Mucosa of rectum (tissue), 2 donors: Measurements from ENCODE around the gene TLR9.

ENCODE experiments used
- H3K27ac ChIP-seq, 2 donors: one replicate each; pipeline ENCODE4 v1.7.0; 2013; ENCODE audit warnings: inconsistent platforms in 2 of 2, low read depth in 2 of 2, low read length in 2 of 2
- H3K27me3 ChIP-seq, 2 donors: one replicate each; pipeline ENCODE4 v1.7.0; 2013; ENCODE audit warnings: low read length in 2 of 2; ENCODE audit not compliant: control insufficient read depth in 2 of 2, insufficient read depth in 2 of 2
- H3K36me3 ChIP-seq, 2 donors: one replicate each; pipeline ENCODE4 v1.7.0; 2013; ENCODE audit warnings: low read length in 2 of 2; ENCODE audit not compliant: control insufficient read depth in 2 of 2, insufficient read depth in 2 of 2
- H3K4me1 ChIP-seq, 2 donors: one replicate each; pipeline ENCODE4 v1.7.0; 2013; ENCODE audit warnings: low read length in 2 of 2, mild to moderate bottlenecking in 1 of 2; ENCODE audit not compliant: control insufficient read depth in 2 of 2, insufficient read depth in 2 of 2
- H3K4me3 ChIP-seq, 2 donors: one replicate each; pipeline ENCODE4 v1.7.0; 2013; ENCODE audit warnings: low read length in 2 of 2
- H3K9ac ChIP-seq, 2 donors: one replicate each; pipeline ENCODE4 v1.7.0; 2013; ENCODE audit warnings: low read length in 2 of 2, low read depth in 1 of 2, mild to moderate bottlenecking in 1 of 2
- H3K9me3 ChIP-seq, 2 donors: one replicate each; pipeline ENCODE4 v1.7.0; 2013; ENCODE audit warnings: low read length in 2 of 2; ENCODE audit not compliant: control insufficient read depth in 2 of 2
- donor health status: healthy.
- donor health status: Normal muscosa, but diverticular disease.

TLR9 gene

DNA sequence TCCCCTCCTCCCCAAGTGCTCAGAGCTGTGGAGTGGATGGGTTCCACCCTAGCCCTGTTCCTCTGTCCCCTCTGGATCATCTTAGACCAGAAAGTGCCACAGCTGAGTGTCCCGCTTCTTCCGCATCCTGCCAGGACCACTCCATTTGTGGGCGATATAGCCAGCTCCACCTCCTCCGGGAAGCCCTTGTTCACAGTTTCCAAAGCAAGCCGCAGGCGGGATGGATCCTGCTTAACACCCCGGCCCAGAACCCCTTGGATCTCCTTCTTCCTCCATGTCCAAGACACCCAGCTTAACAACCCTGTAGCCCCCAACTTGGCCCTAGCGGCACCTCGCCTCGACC, 28.0 kb downstream of the TLR9 start:
- Histone ChIP-seq H3K27me3 (no peaks in the 10 kb centered on the region), H3K4me1 (peaks cover 32 to 45% of the 10 kb centered on the region in 2 donors), H3K4me3 (peak overlapping the region; percentile 79 to 85), H3K9ac (peak overlapping the region; percentile 87 to 94), H3K36me3 (peaks cover 8 to 11% of the 10 kb centered on the region in 2 donors), H3K9me3 (no peaks in the 10 kb centered on the region), H3K27ac (peak overlapping the region; percentile 83 to 93)

DNA sequence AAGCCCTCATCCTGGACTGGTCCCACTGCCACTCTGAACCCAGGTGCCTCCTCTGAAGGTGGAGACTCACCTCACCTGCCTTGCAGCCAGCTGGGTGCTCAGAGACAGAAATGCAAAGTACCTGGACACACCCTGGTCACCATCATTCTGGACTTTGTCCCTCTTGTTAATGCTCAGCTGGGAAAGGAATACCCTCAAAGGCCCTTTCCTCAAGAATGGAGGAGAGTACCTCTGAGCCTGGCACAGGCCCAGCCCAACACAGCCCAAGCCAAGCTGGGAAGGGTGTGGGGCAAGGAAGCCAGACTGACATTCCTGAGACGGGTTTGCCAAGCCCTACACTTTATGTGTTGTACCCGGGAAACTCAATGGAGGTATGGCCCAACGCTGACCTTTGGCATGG, 28.5 kb downstream of the TLR9 start:
- peak overlapping the region; percentile 79 to 85 for H3K4me3 ChIP-seq

DNA sequence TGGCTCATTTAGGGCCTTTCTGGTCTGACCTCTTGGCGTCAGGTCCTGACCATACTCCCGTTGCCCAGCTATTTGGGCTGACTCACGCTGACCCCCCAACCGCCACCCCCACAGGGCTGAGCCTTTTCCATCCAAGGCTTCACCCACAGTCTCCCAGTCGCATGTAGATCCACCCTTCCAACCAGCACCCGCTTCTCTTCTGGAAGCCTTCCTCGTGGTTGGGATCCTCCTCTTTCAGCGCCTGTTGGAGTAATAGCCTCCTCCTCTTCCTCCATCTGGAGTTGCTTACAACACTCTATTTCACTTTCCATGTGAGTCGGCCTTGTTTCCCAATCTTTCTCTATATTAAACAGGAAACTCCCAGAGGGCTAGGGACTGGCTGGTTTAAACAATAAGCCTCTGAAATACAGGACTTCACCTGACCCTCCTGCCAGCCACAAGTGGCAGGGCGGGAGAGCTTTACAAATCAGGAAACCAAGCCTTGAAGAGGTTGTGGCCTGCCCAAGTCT, 29.6 kb downstream of the TLR9 start:
- H3K4me1 ChIP-seq: peaks cover 32 to 43% of the 10 kb centered on the region in 2 donors
- H3K9me3 ChIP-seq: no peaks in the 10 kb centered on the region
- H3K9ac ChIP-seq: peak overlapping the region in 1 of 2 donors; percentile 26
- peak overlapping the region; percentile 83 to 93 for H3K27ac ChIP-seq
- H3K36me3 ChIP-seq: peaks cover 0 to 5% of the 10 kb centered on the region in 2 donors
- H3K27me3 ChIP-seq: no peaks in the 10 kb centered on the region
- H3K4me3 ChIP-seq: no peak overlapping the region

More for the DNA sequence above, 28.5 kb downstream of the TLR9 start:
- H3K9me3 ChIP-seq: no peaks in the 10 kb centered on the region
- H3K9ac ChIP-seq: peak overlapping the region; percentile 87 to 94
- H3K27ac ChIP-seq: peak overlapping the region; percentile 83 to 93
- H3K4me1 ChIP-seq: peaks cover 32 to 43% of the 10 kb centered on the region in 2 donors
- peaks cover 5 to 10% of the 10 kb centered on the region in 2 donors for H3K36me3 ChIP-seq
- H3K27me3 ChIP-seq: no peaks in the 10 kb centered on the region

DNA sequence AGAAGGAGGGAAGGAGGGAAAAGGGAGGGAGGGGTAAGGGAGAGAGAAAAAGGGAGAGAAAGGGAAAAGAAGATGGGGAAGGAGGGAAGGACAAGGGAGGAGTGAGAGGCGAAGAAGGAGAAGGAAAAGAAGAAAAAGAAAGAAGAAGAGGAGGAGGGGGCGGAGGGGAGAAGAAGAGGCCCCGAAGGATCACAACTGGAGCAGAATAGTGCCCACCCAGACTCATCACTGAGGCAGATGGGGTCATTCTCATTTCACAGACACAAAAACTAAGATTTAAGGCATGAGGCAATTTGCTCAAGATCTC, 30.2 kb downstream of the TLR9 start:
- H3K36me3 ChIP-seq: peaks cover 0 to 1% of the 10 kb centered on the region in 2 donors
- no peaks in the 10 kb centered on the region for H3K9me3 ChIP-seq
- H3K27me3 ChIP-seq: no peaks in the 10 kb centered on the region
- no peak overlapping the region for H3K9ac ChIP-seq
- peaks cover 37 to 39% of the 10 kb centered on the region in 2 donors for H3K4me1 ChIP-seq
- H3K27ac ChIP-seq: peak overlapping the region; percentile 83 to 93
- H3K4me3 ChIP-seq: no peak overlapping the region

DNA sequence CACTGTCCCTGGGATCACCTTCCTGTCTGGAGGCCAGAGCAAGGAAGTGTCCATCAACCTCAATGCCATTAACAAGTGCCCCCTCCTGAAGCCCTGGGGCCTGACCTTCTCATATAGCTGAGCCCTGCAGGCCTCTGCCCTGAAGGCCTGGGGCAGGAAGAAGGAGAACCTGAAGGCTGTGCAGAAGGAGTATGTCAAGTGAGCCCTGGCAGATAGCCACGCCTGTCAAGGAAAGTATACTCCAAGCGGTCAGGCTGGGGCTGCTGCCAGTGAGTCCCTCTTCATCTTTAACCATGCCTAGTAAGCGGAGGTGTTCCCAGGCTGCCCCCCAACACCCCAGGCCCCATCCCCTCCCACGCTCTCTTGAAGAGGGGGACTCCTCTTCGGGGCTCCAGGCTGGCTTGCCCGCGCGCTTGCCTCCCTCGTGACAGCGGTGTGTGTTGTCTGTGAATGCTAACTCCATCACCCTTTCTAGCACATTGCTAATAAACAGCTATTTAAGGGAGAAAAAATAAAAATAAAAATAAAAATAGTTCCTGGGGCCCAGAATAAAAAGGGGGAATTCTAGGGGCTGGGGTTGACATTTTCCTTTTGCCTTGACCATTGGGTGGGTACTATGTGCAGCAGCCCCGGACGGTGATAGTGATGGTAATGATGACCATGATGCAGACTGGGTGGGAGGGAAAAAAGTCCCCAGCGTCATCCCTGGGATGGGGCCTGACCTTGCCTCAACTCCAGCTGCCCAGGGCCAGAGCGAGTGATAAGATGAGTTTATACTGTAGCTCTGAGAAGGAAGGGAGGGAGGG, 30.8 kb downstream of the TLR9 start:
- Histone ChIP-seq H3K9ac (no peak overlapping the region), H3K36me3 (no peaks in the 10 kb centered on the region), H3K27ac (no peak overlapping the region), H3K4me3 (no peak overlapping the region), H3K9me3 (no peaks in the 10 kb centered on the region), H3K27me3 (no peaks in the 10 kb centered on the region), H3K4me1 (peaks cover 37 to 38% of the 10 kb centered on the region in 2 donors)

DNA sequence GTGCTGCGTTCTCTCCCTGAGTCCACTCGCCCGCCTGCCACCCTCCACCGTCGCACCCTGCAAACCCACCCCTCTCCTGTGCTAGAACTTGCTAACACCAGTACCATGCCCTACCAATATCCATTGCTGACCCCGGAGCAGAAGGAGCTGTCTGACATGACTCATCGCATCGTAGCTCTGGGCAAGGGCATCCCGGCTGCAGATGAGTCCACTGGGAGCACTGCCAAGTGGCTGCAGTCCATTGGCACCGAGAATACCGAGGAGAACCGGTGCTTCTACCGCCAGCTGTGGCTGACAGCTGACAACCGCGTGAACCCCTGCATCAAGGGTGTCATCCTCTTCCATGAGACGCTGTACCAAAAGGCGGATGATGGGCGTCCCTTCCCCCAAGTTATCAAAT, 32.4 kb downstream of the TLR9 start:
- H3K4me1 ChIP-seq: peaks cover 26 to 30% of the 10 kb centered on the region in 2 donors
- H3K9me3 ChIP-seq: no peaks in the 10 kb centered on the region

DNA sequence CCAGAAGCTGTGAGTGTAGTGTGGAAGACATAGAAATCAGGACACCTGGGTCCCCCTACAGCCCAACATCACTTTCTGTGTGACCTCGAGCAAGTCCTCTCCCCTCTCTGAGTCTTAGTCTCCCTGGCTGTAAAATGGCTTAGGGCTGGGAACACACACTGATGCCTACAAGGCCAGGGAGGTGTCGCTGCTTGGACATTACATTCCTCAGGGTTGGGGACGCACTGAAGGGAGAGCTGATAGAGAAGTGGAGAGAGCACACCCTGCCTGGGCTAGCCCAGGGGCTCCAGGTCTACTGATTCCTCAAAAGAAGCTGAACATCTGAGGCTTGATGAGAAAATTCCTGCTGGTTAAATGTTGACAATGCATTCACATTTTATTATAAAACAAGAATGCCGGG, 33.8 kb downstream of the TLR9 start:
- no peak overlapping the region for H3K4me3 ChIP-seq
- H3K9me3 ChIP-seq: no peaks in the 10 kb centered on the region
- no peaks in the 10 kb centered on the region for H3K36me3 ChIP-seq
- no peak overlapping the region for H3K9ac ChIP-seq
- H3K4me1 ChIP-seq: peaks cover 15 to 18% of the 10 kb centered on the region in 2 donors
- peak overlapping the region in 1 of 2 donors; percentile 23 for H3K27ac ChIP-seq
- no peaks in the 10 kb centered on the region for H3K27me3 ChIP-seq

More for the DNA sequence above, 32.4 kb downstream of the TLR9 start:
- Histone ChIP-seq H3K9ac (no peak overlapping the region), H3K27me3 (no peaks in the 10 kb centered on the region), H3K36me3 (no peaks in the 10 kb centered on the region), H3K27ac (no peak overlapping the region), H3K4me3 (no peak overlapping the region)

DNA sequence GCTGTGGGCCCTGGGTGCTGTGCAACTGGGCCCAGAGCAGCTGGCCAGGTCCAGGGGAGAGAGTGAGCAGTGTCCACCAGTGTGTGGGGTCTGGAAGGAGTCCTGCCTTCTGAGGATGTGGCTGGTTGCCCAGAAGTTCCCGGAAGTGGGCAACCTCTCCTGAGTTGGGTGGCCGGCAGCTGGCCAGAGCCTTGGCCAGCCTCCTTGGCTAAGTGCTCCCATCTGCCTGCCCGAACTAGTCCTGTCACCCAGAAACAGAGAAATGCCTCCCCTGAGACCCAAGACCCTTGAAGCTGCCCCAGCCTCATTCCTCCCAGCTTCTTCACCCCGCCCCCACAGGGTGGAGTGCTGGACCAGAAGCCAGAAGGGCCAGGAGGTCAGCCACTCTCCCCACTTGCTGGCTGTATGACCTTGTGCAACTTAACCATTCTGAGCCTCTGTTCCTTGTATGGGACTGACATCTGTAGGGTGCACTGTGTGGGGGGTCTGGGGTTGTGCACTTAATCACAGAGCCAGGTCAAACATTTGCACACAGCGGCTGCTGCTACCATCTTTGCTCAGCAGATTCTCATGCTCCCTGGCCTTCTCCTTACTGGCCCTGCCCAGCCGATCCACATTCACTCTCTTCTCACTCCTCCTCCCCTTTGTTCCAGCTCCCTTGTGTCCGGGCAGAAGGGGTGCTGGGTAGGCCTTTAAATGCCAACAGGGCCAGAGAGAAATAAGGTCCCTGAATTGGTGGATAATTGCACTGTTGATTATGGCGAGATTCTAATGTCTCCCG, 35.0 kb downstream of the TLR9 start:
- H3K27ac ChIP-seq: peak overlapping the region; percentile 32 to 48
- H3K9ac ChIP-seq: no peak overlapping the region

DNA sequence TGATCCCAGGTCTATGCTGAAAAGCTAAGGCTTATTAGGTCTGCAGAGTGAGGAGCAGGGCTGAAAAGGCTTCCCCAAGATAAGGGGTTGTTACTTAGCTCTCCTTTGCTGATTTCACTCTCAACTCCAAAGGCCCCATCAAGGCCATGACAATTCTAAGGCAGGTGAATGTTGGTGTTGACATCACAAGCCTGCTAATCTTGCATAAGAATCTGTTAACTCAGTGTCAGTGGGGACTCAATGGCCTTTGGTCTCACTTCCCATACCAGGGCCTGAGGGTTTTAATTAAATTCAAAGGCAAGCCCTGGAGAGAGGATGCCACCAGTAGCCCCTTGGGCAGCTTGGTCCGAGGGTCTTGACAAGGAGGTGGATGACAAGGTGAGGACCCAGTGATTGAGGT, 36.9 kb downstream of the TLR9 start:
- Histone ChIP-seq H3K9me3 (no peaks in the 10 kb centered on the region), H3K27me3 (no peaks in the 10 kb centered on the region), H3K4me1 (peaks cover 0 to 5% of the 10 kb centered on the region in 2 donors), H3K27ac (no peak overlapping the region), H3K4me3 (no peak overlapping the region), H3K9ac (no peak overlapping the region), H3K36me3 (no peaks in the 10 kb centered on the region)

More for the DNA sequence above, 35.0 kb downstream of the TLR9 start:
- Histone ChIP-seq H3K36me3 (no peaks in the 10 kb centered on the region), H3K4me1 (peaks cover 4 to 8% of the 10 kb centered on the region in 2 donors), H3K4me3 (no peak overlapping the region), H3K9me3 (no peaks in the 10 kb centered on the region), H3K27me3 (no peaks in the 10 kb centered on the region)

DNA sequence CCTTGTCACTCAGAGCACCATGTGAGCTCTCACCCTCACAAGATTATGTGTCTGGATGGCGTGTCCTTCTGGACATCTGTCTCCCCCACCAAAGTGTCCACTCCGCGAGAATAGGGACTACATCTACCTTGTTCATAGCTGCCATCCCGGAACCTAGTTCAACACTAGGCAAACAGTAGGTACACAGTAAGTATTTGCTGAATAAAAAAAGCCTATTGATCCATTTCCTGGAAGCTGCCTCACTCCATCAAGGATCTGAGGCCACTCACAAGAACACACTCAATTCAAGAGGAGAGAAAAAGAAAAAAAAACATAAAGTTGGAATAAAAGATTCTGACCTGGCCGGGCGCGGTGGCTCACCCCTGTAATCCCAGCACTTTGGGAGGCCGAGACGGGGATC, 38.7 kb downstream of the TLR9 start:
- Histone ChIP-seq H3K36me3 (no peaks in the 10 kb centered on the region), H3K4me3 (no peak overlapping the region), H3K9me3 (no peaks in the 10 kb centered on the region), H3K4me1 (peaks cover 0 to 5% of the 10 kb centered on the region in 2 donors), H3K27me3 (no peaks in the 10 kb centered on the region), H3K27ac (no peak overlapping the region), H3K9ac (no peak overlapping the region)
